Esophagus (tissue), 2 donors: ENCODE data around the gene RGS17. TPM values are rescaled to one million over a fixed set of nuclear protein-coding genes. Genes with fewer than 3 reads are reported as not detected.
"Not testable (repeated sequence)": the region's sequence is repeated elsewhere in the genome, so short reads cannot be mapped to it uniquely, and the experiment has no call there.

Source experiments
- H3K27ac ChIP-seq, 2 donors: one replicate each; pipeline ENCODE4 v1.5.1; 2013; ENCODE audit warnings: low read depth in 2 of 2, mild to moderate bottlenecking in 2 of 2, inconsistent platforms in 1 of 2, low read length in 1 of 2, moderate library complexity in 1 of 2
- H3K27me3 ChIP-seq, 2 donors: one replicate each; pipeline ENCODE4 v1.6.1; 2013; ENCODE audit warnings: low read length in 2 of 2, control low read depth in 1 of 2, mild to moderate bottlenecking in 1 of 2; ENCODE audit not compliant: insufficient read depth in 2 of 2, control insufficient read depth in 1 of 2
- H3K36me3 ChIP-seq, 2 donors: one replicate each; pipeline ENCODE4 v1.6.1; 2013; ENCODE audit warnings: low read length in 1 of 2; ENCODE audit not compliant: control insufficient read depth in 2 of 2, insufficient read depth in 2 of 2
- H3K4me1 ChIP-seq, 2 donors: one replicate each; pipeline ENCODE4 v1.6.1; 2013; ENCODE audit warnings: low read length in 1 of 2; ENCODE audit not compliant: control insufficient read depth in 2 of 2, insufficient read depth in 2 of 2
- H3K4me3 ChIP-seq, 2 donors: one replicate each; pipeline ENCODE4 v1.5.1; 2013; ENCODE audit warnings: low read length in 2 of 2, mild to moderate bottlenecking in 2 of 2, low read depth in 1 of 2, moderate library complexity in 1 of 2
- H3K9me3 ChIP-seq, 2 donors: one replicate each; pipeline ENCODE4 v1.6.1; 2013; ENCODE audit warnings: mild to moderate bottlenecking in 2 of 2, low read depth in 1 of 2, low read length in 1 of 2, moderate library complexity in 1 of 2; ENCODE audit not compliant: control insufficient read depth in 2 of 2, insufficient read depth in 1 of 2
- WGBS, 2 donors: extraction: QIAGEN DNeasy Blood & Tissue Kit; methylation state at CpG; one replicate each; pipeline ENCODE4 v1.1.7; 2013; 5-methylcytosine and 5-hydroxymethylcytosine counted together
- polyA plus RNA-seq, 2 donors: library from polyadenylated mRNA; stranded (reverse); fragments of 200-250 nt; gene quantifications; one replicate each; pipeline ENCODE4 v1.2.3, GENCODE V29; 2013
- donor health status: healthy with polysubstance abuse.
- donor health status: Bipolar disorder and iron deficiency.

RGS17 gene
- polyA plus RNA-seq, 2 donors = 1.1 to 4.1 TPM

- 84% methylated on average over 11 of the region's 11 CpGs for WGBS, 2 donors
- Histone ChIP-seq H3K9me3 (no peaks in the 10 kb centered on the region), H3K27ac (no peak overlapping the region), H3K27me3 (no peaks in the 10 kb centered on the region), H3K4me3 (no peak overlapping the region), H3K4me1 (no peaks in the 10 kb centered on the region), H3K36me3 (no peaks in the 10 kb centered on the region)
These were observed 19.3 kb upstream of the RGS17 start for GRCh38 chr6:153150371-153150751.

GRCh38 chr6:153149891-153150290 lies 18.8 kb upstream of the RGS17 start:
- no peaks in the 10 kb centered on the region for H3K27me3 ChIP-seq
- WGBS, 2 donors = 56 to 80% methylated on average over 6 of the region's 6 CpGs
- no peak overlapping the region for H3K27ac ChIP-seq
- H3K4me1 ChIP-seq = no peaks in the 10 kb centered on the region
- H3K9me3 ChIP-seq = no peaks in the 10 kb centered on the region
- H3K36me3 ChIP-seq = no peaks in the 10 kb centered on the region
- H3K4me3 ChIP-seq = no peak overlapping the region

GRCh38 chr6:153146413-153146812 lies 15.3 kb upstream of the RGS17 start:
- no peaks in the 10 kb centered on the region for H3K36me3 ChIP-seq
- H3K4me1 ChIP-seq = no peaks in the 10 kb centered on the region
- H3K4me3 ChIP-seq = no peak overlapping the region
- no peak overlapping the region for H3K27ac ChIP-seq
- H3K27me3 ChIP-seq = no peaks in the 10 kb centered on the region
- H3K9me3 ChIP-seq = no peaks in the 10 kb centered on the region

GRCh38 chr6:153145591-153145990 lies 14.5 kb upstream of the RGS17 start:
- 66 to 72% methylated on average over 4 of the region's 4 CpGs for WGBS, 2 donors
- Histone ChIP-seq H3K36me3 (no peaks in the 10 kb centered on the region), H3K27ac (no peak overlapping the region), H3K27me3 (no peaks in the 10 kb centered on the region), H3K4me1 (no peaks in the 10 kb centered on the region), H3K4me3 (no peak overlapping the region), H3K9me3 (no peaks in the 10 kb centered on the region)

GRCh38 chr6:153143200-153143599 lies 12.1 kb upstream of the RGS17 start:
- Histone ChIP-seq H3K9me3 (no peaks in the 10 kb centered on the region), H3K27ac (no peak overlapping the region), H3K27me3 (no peaks in the 10 kb centered on the region), H3K4me3 (no peak overlapping the region), H3K4me1 (no peaks in the 10 kb centered on the region), H3K36me3 (no peaks in the 10 kb centered on the region)
- 64 to 77% methylated on average over 4 of the region's 4 CpGs for WGBS, 2 donors

- H3K9me3 ChIP-seq = no peaks in the 10 kb centered on the region
- no peaks in the 10 kb centered on the region for H3K36me3 ChIP-seq
- 37 to 48% methylated on average over 2 of the region's 2 CpGs for WGBS, 2 donors
- H3K27ac ChIP-seq = no peak overlapping the region
- H3K4me3 ChIP-seq = no peak overlapping the region
- H3K27me3 ChIP-seq = no peaks in the 10 kb centered on the region
- H3K4me1 ChIP-seq = no peaks in the 10 kb centered on the region
These were observed 9.2 kb upstream of the RGS17 start for GRCh38 chr6:153140299-153140698.

- Histone ChIP-seq H3K27me3 (no peaks in the 10 kb centered on the region), H3K4me3 (no peak overlapping the region), H3K9me3 (no peaks in the 10 kb centered on the region), H3K27ac (no peak overlapping the region), H3K36me3 (no peaks in the 10 kb centered on the region), H3K4me1 (no peaks in the 10 kb centered on the region)
- WGBS, 2 donors = 77 to 90% methylated on average over 1 of the region's 1 CpG
These were observed 7.8 kb upstream of the RGS17 start for GRCh38 chr6:153138930-153139329.

GRCh38 chr6:153135681-153136080 lies 4.6 kb upstream of the RGS17 start:
- Histone ChIP-seq H3K27ac (no peak overlapping the region), H3K9me3 (peaks cover 0 to 2% of the 10 kb centered on the region in 2 donors), H3K4me1 (no peaks in the 10 kb centered on the region), H3K36me3 (no peaks in the 10 kb centered on the region), H3K4me3 (no peak overlapping the region), H3K27me3 (no peaks in the 10 kb centered on the region)
- WGBS, 2 donors = 39 to 54% methylated on average over 2 of the region's 2 CpGs

- not testable (repeated sequence) for H3K36me3 ChIP-seq, H3K27me3 ChIP-seq, H3K4me1 ChIP-seq, H3K4me3 ChIP-seq, H3K9me3 ChIP-seq, H3K27ac ChIP-seq
- 96 to 97% methylated on average over 26 to 30 of the region's 30 CpGs for WGBS, 2 donors
These were observed 2.6 kb upstream of the RGS17 start for GRCh38 chr6:153133667-153134066.

- Histone ChIP-seq H3K4me3 (peak overlapping the region; percentile 60 to 68), H3K9me3 (peaks cover 0 to 2% of the 10 kb centered on the region in 2 donors), H3K27ac (no peak overlapping the region), H3K4me1 (peaks cover 0 to 6% of the 10 kb centered on the region in 2 donors), H3K36me3 (no peaks in the 10 kb centered on the region), H3K27me3 (no peaks in the 10 kb centered on the region)
- WGBS, 2 donors = 1% methylated on average over 47 to 54 of the region's 54 CpGs
These were observed 506 bp downstream of the RGS17 start for GRCh38 chr6:153130515-153131036.
